Ascending aorta (tissue), 2 donors: ENCODE measurements around the gene RAB8B. TPM values are rescaled to one million over a fixed set of nuclear protein-coding genes. Genes with fewer than 3 reads are reported as not detected.

ENCODE experiments used
- DNase-seq, 2 donors: peaks; one replicate each; pipeline ENCODE4 v3.0.0-alpha.2; 2019; ENCODE audit warnings: low spot score in 2 of 2
- H3K27ac ChIP-seq, 2 donors: fragments of 200-600 bp; sonication (generic); one replicate each; pipeline ENCODE4 v1.5.1; 2016 to 2017; ENCODE audit warnings: mild to moderate bottlenecking in 1 of 2
- H3K27me3 ChIP-seq: fragments of 200-600 bp; sonication (generic); one replicate; pipeline ENCODE4 v1.5.1; 2017
- H3K36me3 ChIP-seq, 2 donors: fragments of 200-600 bp; sonication (generic); one replicate each; pipeline ENCODE4 v1.5.1; 2016
- H3K4me1 ChIP-seq, 2 donors: fragments of 200-600 bp; sonication (generic); one replicate each; pipeline ENCODE4 v1.5.1; 2016 to 2017; ENCODE audit warnings: mild to moderate bottlenecking in 1 of 2
- H3K4me3 ChIP-seq, 2 donors: fragments of 200-600 bp; sonication (generic); one replicate each; pipeline ENCODE4 v1.5.1; 2016 to 2017; ENCODE audit warnings: mild to moderate bottlenecking in 1 of 2
- H3K9me3 ChIP-seq, 2 donors: fragments of 200-600 bp; sonication (generic); one replicate each; pipeline ENCODE4 v1.5.1; 2016
- CTCF ChIP-seq, 3 experiments: fragments of 200-600 bp in 2 of 3; fragments of 450-650 bp in 1 of 3; sonication (generic) in 2 of 3; IDR thresholded peaks; one replicate each; pipeline ENCODE4 v1.5.1; 2016 to 2019; ENCODE audit warnings: antibody characterized with exemption in 3 of 3, mild to moderate bottlenecking in 1 of 3, moderate library complexity in 1 of 3
- intact Hi-C: fragments of 100-400 bp; cut with DNase I; formaldehyde crosslinking; loops from one replicate; pipeline ENCODE4 v1.15.1; 2023
- total RNA-seq: library from RNA; depleted of rRNA; stranded (reverse); fragments of >200 nt; gene quantifications from one replicate; pipeline ENCODE4 v1.1.0, GENCODE V29; 2016

The RAB8B gene
- total RNA-seq, 1 donor from 2014 or later = 25.1 TPM

- peaks cover 20 to 32% of the 10 kb centered on the region in 2 donors for H3K36me3 ChIP-seq
- intact Hi-C loops = no loop called here
- no peak for DNase-seq
- TF ChIP-seq CTCF (IDR thresholded peaks at IDR 0.05) = no peak
- no peaks in the 10 kb centered on the region for H3K4me1 ChIP-seq
- H3K9me3 ChIP-seq = no peaks in the 10 kb centered on the region
- no peak overlapping the region for H3K4me3 ChIP-seq
- no peaks in the 10 kb centered on the region for H3K27me3 ChIP-seq
- no peak overlapping the region for H3K27ac ChIP-seq
Observed at GRCh38 chr15:63308491-63308890, 119.1 kb downstream of the RAB8B start.

- H3K27me3 ChIP-seq = no peaks in the 10 kb centered on the region
- H3K36me3 ChIP-seq = peaks cover 19 to 29% of the 10 kb centered on the region in 2 donors
- no peak overlapping the region for H3K4me3 ChIP-seq
- no peak for DNase-seq
- intact Hi-C loops = no loop called here
- H3K9me3 ChIP-seq = no peaks in the 10 kb centered on the region
- no peak for TF ChIP-seq CTCF (IDR thresholded peaks at IDR 0.05)
- H3K4me1 ChIP-seq = no peaks in the 10 kb centered on the region
- H3K27ac ChIP-seq = no peak overlapping the region
Observed at GRCh38 chr15:63308947-63309346, 119.5 kb downstream of the RAB8B start.

- H3K27ac ChIP-seq = no peak overlapping the region
Observed at GRCh38 chr15:63310646-63311045, 121.2 kb downstream of the RAB8B start.

GRCh38 chr15:63312286-63312685 is 122.9 kb downstream of the RAB8B start:
- no peaks in the 10 kb centered on the region for H3K9me3 ChIP-seq
- TF ChIP-seq CTCF (IDR thresholded peaks at IDR 0.05) = no peak
- H3K27ac ChIP-seq = no peak overlapping the region
- intact Hi-C loops = no loop called here
- no peak overlapping the region for H3K4me3 ChIP-seq
- no peaks in the 10 kb centered on the region for H3K4me1 ChIP-seq
- DNase-seq = no peak
- H3K27me3 ChIP-seq = no peaks in the 10 kb centered on the region
- peaks cover 0 to 4% of the 10 kb centered on the region in 2 donors for H3K36me3 ChIP-seq

More at GRCh38 chr15:63310646-63311045, 121.2 kb downstream of the RAB8B start:
- Histone ChIP-seq H3K4me3 (no peak overlapping the region), H3K4me1 (no peaks in the 10 kb centered on the region), H3K9me3 (no peaks in the 10 kb centered on the region), H3K36me3 (peaks cover 9 to 18% of the 10 kb centered on the region in 2 donors), H3K27me3 (no peaks in the 10 kb centered on the region)
- intact Hi-C loops = no loop called here
- no peak for DNase-seq
- no peak for TF ChIP-seq CTCF (IDR thresholded peaks at IDR 0.05)

GRCh38 chr15:63313825-63314224 is 124.4 kb downstream of the RAB8B start:
- no peak for TF ChIP-seq CTCF (IDR thresholded peaks at IDR 0.05)
- no peaks in the 10 kb centered on the region for H3K9me3 ChIP-seq
- H3K27me3 ChIP-seq = no peaks in the 10 kb centered on the region
- DNase-seq = no peak
- no peaks in the 10 kb centered on the region for H3K4me1 ChIP-seq
- no peak overlapping the region for H3K4me3 ChIP-seq
- peaks cover 0 to 4% of the 10 kb centered on the region in 2 donors for H3K36me3 ChIP-seq
- no peak overlapping the region for H3K27ac ChIP-seq
- intact Hi-C loops = no loop called here

GRCh38 chr15:63314409-63314808 is 125.0 kb downstream of the RAB8B start:
- no peak for TF ChIP-seq CTCF (IDR thresholded peaks at IDR 0.05)
- H3K27ac ChIP-seq = no peak overlapping the region
- no peaks in the 10 kb centered on the region for H3K27me3 ChIP-seq
- intact Hi-C loops = no loop called here
- H3K4me3 ChIP-seq = no peak overlapping the region
- DNase-seq = no peak
- no peaks in the 10 kb centered on the region for H3K4me1 ChIP-seq
- H3K9me3 ChIP-seq = no peaks in the 10 kb centered on the region
- H3K36me3 ChIP-seq = peaks cover 0 to 4% of the 10 kb centered on the region in 2 donors
